Subcutaneous adipose tissue (tissue), 4 donors: ENCODE results near the gene LSS. TPM values are rescaled to one million over a fixed set of nuclear protein-coding genes. Genes with fewer than 3 reads are reported as not detected.

Experiments used
- CTCF ChIP-seq: fragments of 450-650 bp; IDR thresholded peaks from one replicate; pipeline ENCODE4 v1.5.1; 2016; ENCODE audit warnings: low read depth, mild to moderate bottlenecking, control low read depth, antibody characterized with exemption, moderate library complexity
- total RNA-seq, 4 donors: library from RNA; depleted of rRNA; stranded (reverse); fragments of >200 nt; gene quantifications; one replicate each; pipeline ENCODE4 v1.1.0, GENCODE V29; 2016

The LSS gene
- total RNA-seq, 4 donors from 2014 or later: 46.5 to 194 (median 141) TPM

- TF ChIP-seq CTCF: no peak
These were observed 12.3 kb downstream of the LSS start for GRCh38 chr21:46216132-46216747.

- TF ChIP-seq CTCF: no peak
These were observed 13.0 kb downstream of the LSS start for GRCh38 chr21:46215436-46216131.

GRCh38 chr21:46214478-46215340 lies 13.9 kb downstream of the LSS start:
- no peak for TF ChIP-seq CTCF

- no peak for TF ChIP-seq CTCF
These were observed 14.8 kb downstream of the LSS start for GRCh38 chr21:46213620-46214286.

- no peak for TF ChIP-seq CTCF
These were observed 15.7 kb downstream of the LSS start for GRCh38 chr21:46212721-46213484.

- no peak for TF ChIP-seq CTCF
These were observed 16.5 kb downstream of the LSS start for GRCh38 chr21:46211786-46212720.
